HG02763 (cell line): ENCODE data around the gene PALLD.

ENCODE experiments used
- ATAC-seq: cut with Tn5 transposase; IDR thresholded peaks from one replicate; pipeline ENCODE4 v1.9.1; 2021; ENCODE audit warnings: mild to moderate bottlenecking, moderate library complexity; ENCODE audit not compliant: unreplicated experiment

PALLD gene

GRCh38 chr4:168837922-168838321 is 341.1 kb downstream of the PALLD start:
- no peak for ATAC-seq

- no peak for ATAC-seq
These were observed 343.0 kb downstream of the PALLD start for GRCh38 chr4:168839758-168840391.

- no peak for ATAC-seq
These were observed 343.5 kb downstream of the PALLD start for GRCh38 chr4:168840392-168840763.

DNA sequence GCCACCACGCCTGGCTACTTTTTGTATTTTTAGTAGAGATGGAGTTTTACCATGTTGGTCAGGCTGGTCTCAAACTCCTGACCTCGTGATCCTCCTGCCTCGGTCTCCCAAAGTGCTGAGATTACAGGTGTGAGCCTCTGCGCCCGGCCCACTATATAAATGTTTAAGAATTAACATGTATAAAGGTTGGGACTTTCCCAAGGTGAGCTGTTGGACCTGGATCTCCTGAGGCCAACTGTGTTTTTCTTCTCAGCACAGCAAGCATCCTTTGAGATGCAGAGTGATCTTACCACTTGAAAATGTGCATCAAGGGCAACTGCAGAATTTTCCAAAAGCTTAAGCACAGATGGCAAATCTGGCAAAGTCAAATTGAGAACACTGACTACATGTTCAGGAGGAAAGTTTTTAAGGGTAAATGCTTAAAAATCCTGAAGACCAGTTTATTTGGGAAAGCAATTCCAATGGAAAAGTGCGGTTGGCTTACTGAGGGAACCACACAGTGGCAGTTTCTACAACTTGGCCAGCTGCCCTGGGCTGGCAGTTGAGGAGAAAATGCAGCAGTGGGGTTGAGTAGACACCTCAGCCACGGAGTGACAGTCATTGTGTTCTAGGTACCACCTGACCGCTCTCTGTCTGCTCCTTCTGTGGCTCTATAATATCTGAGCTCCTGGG is 344.3 kb downstream of the PALLD start:
- ATAC-seq = no peak

GRCh38 chr4:168841672-168842019 is 344.8 kb downstream of the PALLD start:
- no peak for ATAC-seq

DNA sequence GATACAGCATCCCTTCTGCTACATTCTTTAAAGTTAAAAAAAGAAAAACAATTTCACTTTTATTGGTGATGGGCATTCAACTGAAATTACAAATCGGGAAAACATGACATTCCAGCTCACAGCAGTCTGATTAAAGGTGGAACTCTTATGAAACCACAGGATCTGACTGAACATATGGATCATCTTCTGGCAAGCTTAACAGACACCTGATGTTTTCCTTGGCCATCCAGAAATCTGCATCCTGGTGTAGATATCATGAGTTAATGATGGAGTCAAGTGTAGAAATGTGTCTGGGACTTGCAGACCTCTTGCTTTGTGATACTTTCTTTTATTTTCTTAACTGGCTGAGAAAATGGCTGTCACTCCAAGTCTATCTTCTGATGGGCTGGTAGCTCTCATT is 345.3 kb downstream of the PALLD start:
- ATAC-seq = no peak

- no peak for ATAC-seq
These were observed 346.8 kb downstream of the PALLD start for GRCh38 chr4:168843635-168844034.

DNA sequence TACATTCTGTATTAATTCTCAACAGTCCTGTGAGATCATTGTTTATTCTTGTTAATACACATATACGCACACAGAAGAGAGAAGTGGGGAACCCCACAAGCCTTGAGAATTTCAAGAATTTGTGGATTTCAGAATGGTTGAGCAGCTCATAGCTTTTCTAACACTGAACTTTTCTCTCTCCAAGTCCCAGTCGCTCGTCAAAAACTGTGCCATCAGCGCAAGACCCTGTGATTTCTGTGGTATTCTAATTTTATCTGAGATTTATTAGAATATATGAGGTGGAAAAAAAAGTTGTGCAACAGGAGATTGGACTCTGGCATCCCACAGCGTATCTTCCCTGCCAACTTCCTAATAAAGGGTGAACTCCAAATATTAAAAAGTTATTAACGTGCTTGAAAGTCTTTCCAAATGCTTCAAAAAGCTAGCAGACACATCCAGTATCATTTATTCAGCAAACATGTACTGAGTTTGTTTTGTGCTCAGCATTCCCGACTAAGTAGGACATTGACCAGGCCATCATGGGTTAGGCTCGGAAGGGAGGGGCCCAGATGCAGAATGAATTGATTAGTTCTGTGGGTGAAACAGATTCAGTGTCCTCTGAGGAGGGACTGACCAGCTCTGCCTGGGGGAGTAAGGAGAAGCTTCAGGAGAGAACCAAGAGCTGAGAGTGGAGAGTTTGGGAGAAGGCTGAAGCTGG is 347.6 kb downstream of the PALLD start:
- no peak for ATAC-seq

DNA sequence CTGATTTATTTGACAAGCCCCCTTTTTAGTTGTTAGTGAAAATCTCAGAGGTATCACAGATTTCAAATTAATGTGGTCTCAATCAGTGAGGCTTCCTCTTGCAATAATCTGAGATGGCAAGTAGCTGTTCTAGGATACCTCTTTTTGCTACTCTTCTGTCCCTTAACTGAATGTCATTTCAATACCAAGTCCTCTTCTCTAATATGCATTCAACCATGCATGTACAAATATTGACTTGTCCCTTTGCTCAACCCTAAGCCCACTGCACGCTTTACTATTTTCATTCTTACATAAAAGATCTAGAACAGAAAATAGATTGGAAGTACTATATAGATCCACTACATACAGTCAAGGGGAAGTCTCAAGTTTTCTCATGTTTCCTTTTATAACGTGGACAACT is 349.0 kb downstream of the PALLD start:
- no peak for ATAC-seq

GRCh38 chr4:168846414-168846813 is 349.6 kb downstream of the PALLD start:
- no peak for ATAC-seq

DNA sequence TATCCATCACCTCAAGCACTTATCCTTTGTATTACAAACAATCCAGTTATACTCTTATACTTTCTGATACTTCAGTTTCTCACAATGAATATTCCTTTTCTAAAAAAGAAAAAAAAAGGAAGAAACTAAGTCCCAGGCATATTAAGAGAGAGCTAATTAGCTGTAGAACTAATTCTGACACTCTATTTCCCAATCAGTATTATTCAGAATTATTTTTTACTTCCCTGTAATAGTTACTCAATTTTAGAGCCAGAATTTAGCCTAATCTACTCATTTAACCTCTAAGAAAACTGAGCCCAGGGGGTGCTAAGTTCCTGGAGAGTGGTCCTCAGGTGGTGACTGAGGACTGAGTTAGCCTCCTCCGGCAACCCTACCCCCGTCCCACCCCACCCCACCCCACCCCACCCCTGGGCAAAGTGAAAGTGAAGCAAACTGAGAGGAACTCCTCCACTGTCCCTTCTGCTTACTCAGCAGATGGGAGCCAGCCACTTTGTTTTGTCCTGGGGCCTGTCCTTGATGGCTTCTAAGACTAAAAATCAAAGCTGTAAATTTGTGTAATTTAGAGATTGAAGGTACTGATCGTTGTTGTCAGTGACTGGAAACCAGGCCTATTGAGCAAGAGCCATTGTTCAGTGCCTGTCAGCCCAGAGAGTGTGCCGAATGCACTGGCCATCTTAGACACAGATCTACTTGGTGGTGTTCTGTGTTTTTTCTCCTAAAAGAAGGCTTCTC is 351.1 kb downstream of the PALLD start:
- no peak for ATAC-seq

GRCh38 chr4:168849030-168849675 is 352.3 kb downstream of the PALLD start:
- ATAC-seq = no peak

- ATAC-seq = no peak
These were observed 353.1 kb downstream of the PALLD start for GRCh38 chr4:168849997-168850396.

- no peak for ATAC-seq
These were observed 355.5 kb downstream of the PALLD start for GRCh38 chr4:168852387-168852786.

DNA sequence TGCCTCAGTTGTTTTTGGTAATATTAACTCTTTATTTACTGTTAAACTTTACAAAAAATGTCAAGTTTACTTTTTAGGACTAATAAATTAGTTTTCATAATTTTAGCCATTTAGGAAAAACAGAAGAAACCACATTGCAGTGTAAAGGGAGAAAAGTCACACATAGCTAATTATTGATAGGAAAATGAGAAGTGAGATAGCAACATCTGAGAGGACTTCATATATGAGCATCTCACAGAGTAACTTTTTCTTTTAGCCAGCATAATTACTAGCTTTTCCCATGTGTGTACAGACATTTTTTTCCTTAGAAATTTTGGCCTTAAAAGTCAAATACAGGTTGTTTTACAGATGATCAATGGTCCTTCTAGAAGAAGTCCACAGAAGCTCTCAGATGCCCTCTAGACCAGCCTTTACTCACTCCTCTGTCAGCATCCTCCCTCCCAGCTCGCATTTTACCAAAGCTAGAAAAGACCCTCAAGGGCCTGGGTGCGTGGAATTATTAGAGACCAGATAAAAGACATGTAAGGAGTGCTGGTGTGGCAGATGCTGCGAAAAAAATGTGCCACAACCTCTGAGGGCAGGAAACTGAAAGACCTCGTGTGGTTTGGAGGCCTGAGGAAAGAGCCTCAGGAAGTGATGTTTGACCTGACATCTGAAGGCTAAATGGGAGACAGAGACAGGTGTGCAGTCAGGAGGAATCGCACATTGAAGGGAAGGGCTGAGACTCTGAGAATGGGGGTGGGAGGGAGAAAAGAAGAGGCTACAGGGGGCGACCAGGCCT is 356.3 kb downstream of the PALLD start:
- peak; percentile 74 for ATAC-seq

GRCh38 chr4:168853770-168854169 is 356.9 kb downstream of the PALLD start:
- ATAC-seq = peak; percentile 37

GRCh38 chr4:168854350-168854921 is 357.6 kb downstream of the PALLD start:
- ATAC-seq = no peak

GRCh38 chr4:168856312-168856711 is 359.5 kb downstream of the PALLD start:
- no peak for ATAC-seq

GRCh38 chr4:168857009-168857408 is 360.2 kb downstream of the PALLD start:
- ATAC-seq = no peak
